Hematopoietic multipotent progenitor cell (in vitro differentiated cells): ENCODE data around the gene NAA60. TPM values are rescaled to one million over a fixed set of nuclear protein-coding genes. Genes with fewer than 3 reads are reported as not detected.
"Not testable (repeated sequence)": the region's sequence is repeated elsewhere in the genome, so short reads cannot be mapped to it uniquely, and the experiment has no call there.

Experiments used
- DNase-seq, 3 donors: peaks; one replicate each; pipeline ENCODE4 v3.0.0-alpha.2; 2011 to 2015; ENCODE audit warnings: low read depth in 2 of 3, low spot score in 2 of 3
- total RNA-seq: library from RNA; depleted of rRNA; stranded (reverse); fragments of >200 nt; gene quantifications from one replicate; pipeline ENCODE4 v1.2.3, GENCODE V29; 2012

NAA60 gene
- total RNA-seq, 1 donor, result 23.7 TPM

DNA sequence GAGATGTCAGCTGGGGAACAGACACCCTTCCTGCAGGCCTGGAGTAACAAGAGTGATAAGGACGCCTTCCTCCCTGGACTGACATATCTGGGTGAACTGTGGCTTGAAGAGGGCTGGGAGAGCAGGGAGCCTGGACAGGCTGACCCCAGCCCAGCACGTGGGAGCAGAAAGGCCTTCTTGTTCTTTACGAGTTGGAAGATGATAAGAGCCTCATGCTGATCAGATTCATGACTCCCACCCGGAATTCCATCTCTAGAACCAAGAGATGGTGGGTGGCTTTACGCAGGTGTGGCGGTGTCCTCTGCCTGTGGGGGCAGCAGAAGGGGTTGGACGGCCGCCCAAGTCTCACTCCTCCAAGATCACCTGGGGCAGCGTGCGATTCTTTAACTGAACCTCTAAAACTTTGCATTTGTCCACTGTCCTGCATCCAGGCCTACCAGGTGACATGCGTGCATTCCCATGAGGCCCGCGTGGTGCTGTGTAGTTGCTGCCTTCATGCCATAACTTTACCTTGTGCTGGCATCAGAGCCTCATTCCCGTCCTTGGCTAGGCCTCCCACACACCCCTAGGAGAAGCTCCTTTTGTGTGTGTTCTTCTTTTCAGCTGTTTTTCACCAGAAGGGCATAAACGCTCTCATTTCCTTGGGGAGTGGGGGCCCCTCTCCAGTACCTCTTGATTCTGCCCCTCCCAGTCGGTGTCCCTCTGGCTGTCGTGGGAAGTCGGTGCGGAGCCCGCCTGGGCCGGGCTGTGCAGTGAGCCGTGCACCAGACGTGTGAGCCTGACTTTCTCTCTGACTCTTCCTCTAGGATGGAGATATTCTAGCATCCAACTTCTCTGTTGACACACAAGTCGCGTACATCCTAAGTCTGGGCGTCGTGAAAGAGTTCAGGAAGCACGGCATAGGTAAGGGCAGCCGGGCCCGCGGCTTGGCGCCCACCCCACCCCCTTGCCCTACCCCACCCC, 38.5 kb downstream of the NAA60 start:
- DNase-seq, result no peak

DNA sequence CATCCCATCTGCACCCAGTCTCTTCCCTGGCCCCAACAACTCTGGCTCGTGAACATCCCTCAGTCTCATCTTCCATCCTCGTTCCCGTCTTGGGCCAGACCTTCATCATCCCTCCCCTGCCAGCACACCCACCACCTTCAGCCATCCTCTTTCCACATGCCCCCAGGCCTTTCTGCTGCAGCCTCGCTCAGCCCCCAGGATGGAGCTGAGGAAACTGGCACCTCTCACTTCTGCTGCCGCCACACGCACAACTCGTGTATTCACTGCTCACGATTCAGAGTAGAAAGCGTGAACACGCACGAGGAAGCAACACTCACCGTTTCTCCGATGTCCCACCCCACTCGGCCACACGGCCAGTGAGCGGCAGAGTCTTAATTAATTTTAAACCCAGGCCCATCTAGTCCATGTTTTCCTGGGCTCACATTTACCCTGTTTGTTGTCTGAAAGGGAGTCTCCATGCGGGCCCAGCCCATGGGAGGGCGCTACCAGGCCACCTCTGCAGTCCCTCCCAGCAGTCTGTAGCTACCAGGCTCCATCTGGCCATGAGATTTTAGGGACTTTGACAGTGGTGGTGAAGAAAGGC, 39.3 kb downstream of the NAA60 start:
- no peak for DNase-seq

DNA sequence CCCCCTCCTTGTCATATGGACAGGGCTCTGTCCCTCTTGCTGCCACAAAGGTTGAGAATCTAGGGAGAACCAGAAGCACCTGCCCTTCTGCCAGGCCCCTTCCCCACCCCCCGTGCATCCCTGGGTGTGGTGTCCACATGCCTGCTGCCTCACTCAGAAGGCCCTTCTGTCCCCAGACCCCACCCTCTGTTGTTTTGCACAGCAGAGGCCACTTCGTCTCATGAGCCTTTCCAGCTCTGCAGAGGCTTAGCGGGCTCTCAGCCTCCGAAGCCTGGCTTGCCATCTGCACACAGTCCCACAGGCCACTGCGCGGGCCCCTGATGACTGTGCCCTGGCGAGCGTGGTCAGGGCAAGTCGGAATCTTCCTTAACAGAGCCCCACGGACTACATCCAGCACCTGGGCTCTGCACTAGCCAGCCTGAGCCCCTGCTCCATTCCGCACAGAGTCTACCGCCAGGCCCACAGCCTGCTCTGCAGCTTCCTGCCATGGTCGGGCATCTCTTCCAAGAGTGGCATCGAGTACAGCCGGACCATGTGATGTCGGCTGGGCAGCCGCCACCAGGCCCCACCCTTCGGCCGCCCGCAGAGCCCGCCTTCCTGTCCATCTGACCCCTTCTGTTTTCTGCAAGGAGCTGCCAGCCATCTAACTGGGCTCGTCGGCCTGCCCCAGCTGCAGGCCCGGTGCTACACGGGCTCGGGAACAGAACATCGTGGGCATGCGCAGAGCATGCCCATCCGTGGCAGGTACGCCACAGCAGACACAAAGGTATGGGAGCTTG, 41.0 kb downstream of the NAA60 start:
- no peak for DNase-seq

DNA sequence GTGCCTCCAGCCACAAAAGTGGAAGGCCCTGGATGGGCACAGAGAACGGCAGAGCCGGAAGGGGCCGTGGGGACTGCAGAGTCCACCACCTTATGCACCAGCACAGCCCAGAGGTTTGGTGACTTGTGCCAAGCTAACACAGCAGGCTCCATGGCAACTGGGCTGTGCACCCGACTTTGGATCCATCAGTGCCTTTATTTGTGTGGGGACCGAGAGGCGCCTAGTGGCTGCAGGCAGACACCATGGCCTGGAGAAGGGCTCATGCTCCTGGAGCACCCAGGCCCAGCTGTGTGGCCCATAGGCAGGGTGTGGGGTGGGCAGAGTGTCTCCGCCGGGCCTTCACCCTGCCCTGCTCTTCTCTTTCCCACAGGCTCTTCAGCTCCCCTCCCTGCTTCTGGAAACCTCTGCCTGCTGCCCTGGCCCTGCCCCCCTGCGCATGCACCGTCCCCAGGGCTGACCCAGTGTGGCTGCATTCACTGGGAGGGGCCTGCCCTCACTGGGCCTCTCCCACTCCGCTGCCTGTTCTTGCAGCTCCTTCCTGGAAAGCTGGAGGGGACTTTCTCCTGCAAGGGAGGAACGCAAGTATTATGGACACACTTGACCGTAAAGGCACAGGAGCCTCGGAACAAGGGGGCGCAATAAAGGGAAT, 41.7 kb downstream of the NAA60 start:
- no peak for DNase-seq

DNA sequence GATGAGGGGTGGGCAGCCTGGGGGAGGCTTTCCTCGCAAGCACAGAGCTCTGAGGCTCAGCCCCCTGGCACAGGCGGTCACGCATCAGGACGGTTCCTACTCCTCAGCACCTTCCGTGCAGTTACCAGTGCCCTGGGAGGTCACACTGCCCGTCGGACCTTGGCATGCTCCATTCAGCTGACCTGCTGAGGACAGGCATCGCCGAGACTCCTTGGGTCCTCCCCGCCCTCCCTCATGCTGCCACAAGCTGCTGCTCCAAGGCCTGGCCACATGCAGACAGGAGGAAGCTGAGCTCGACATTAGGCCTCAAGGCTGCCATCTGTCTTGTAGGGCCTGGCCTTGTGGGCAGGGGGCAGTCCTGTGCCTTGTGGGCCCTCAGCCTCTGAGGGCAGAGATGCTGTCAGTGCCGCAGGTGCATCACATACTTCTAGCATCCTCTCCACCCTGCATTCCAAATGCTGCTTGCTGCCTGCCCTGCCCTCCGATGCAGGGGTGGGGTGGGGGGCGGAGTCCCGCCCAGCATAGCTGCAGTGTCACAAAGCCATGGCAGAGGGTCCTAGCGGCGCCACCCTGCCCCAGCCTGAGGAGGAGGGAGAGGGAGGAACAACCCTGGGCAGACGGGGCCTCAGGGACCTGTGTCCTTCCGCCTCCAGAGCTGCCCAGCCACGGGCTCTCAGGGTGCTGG, 42.5 kb downstream of the NAA60 start:
- no peak for DNase-seq

DNA sequence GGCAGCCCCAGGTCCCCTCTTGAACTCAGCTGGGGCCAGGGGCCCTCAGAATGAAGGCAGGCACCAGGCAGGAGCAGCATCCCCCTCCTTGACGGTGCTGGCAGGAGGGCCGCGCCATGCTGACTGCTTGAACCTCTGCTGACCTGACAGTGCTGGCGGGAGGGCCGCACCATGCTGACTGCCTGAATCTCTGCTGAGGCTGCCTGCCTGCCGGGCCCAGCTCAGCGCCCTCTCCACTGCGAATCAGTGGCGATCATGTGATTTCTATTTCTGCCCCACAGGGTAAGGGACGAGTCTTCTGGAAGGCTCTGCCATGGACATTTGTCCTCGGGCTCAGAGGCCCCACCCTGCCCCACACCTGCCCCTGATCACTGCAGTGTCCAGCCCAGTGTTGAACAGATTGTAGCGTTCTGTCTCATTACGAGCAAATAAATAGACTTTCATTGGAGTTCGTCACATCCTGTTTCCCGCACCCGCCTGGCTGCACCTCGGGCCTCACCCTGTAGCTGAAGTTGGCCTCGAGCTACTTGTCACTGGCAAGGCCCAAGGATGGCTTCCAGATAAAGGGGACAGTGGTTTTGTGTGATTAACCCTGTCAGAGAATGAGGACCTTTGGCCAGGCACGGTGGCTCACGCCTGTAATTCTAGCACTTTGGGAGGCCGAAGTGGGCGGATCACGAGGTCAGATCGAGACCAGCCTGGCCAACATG, 43.2 kb downstream of the NAA60 start:
- no peak for DNase-seq

DNA sequence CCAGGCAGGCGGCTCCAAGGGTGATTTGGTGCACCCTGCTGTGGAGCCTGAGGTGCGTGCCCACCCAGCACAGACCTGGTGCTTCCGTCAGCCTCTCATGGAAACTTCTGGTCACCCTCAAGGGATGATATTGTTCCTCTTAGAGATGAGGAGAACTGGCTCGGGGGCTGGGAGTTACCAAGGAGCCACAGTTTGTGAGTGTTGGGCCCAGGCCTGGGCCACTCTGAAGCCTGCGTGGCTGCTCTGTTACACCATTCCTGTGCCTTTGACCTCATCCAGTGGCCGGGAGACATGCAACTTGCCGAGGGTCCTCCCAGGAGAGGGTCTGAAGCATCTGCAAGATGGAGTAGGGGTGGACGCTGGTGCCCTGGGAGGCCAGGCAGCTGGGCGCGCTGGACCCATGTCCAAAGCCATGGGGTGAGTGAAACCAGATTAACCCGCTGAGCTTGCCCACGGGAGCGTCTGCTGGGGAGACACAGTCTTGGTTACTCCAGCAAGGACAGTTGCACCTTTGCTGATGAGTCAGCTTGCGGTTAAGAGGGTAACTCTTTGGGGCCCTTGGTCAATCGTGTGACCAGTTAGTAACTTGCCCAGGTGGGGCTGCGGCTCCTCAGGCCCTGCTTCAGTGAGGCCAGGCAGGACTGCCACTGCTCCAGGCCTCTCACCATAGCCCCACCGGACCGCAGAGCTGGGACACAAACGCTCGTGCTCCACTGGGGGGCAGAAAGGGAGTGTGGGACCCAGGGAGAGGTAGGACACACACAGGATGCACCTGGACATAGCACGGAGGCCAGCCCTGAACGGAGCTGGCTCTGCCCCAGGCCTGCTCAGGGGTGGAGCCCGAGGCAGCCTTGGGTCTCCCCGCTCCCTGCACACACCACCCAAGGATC, 44.3 kb downstream of the NAA60 start:
- peak in 1 of 3 donors; percentile 25 for DNase-seq

DNA sequence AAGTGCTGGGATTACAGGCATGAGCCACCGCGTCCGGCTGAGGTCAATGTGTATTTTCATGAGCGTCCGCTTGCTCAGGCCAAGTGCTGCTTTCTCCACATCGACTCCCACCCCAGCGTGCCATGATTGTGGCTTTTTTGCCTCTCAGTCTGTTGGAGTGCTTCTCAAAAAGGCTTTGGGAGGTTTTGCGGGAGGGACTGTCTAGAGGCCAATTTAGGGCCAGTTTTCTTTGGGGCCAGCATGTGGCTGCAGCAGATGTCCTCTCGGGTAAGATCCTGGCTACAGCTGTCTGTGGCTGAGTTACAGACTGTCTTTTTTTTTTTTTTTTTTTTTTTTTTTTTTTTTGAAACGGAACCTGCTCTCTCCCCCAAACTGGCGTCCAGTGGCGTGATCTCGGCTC, 45.3 kb downstream of the NAA60 start:
- DNase-seq, result no peak

DNA sequence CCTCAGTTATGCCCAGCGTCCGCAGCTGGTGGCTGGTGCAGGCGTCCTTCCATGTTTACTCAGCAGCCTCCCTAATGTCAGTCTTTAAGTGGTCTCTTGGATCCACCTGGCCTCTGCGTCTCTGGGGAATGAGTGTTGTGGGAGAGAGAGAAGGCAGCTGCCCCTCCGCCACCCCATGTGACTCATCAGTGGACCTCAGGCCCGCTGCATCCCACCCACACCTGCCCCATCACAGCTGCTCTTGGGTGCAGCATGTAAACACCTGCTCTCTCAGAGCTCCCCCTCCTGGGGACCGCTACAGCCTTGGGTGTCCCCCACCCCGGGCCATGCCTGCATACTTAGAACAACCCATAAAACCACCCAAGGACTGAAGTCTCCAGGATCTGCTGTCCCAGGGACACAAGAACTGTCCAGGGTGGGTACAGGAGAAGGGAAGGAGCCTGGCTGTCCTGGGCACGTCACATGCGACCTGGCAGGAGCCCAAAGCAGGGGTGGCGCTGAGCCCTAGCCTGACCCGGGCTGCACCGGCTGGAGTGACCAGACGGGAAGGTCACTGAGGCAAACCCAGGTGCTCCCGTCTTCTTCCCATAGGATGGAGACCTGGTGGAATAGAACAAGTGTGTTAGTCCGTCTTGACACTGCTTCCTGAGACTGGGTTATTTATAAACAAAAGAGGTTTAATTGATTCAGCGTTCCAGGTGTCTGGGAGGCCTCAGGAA, 47.6 kb downstream of the NAA60 start:
- no peak for DNase-seq

DNA sequence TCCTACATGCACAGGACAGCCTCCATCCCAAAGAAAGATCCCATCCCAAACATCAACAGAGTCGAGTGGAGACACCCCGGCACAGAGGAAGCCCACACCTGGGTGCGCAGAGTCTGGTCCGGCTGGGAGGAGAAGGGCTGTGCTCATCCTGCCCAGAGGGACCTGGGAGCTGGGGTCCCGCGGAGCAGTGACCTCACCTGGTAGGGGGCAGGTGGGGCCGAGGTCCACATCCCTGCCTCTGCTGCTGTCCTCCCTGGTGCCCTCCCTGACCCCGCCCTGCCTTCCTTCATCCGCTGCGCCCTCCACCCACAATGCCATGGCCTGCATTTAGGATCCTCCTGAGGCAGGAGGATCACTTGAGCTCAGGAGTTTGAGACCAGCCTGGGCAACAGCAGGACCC, 48.9 kb downstream of the NAA60 start:
- DNase-seq, result no peak

DNA sequence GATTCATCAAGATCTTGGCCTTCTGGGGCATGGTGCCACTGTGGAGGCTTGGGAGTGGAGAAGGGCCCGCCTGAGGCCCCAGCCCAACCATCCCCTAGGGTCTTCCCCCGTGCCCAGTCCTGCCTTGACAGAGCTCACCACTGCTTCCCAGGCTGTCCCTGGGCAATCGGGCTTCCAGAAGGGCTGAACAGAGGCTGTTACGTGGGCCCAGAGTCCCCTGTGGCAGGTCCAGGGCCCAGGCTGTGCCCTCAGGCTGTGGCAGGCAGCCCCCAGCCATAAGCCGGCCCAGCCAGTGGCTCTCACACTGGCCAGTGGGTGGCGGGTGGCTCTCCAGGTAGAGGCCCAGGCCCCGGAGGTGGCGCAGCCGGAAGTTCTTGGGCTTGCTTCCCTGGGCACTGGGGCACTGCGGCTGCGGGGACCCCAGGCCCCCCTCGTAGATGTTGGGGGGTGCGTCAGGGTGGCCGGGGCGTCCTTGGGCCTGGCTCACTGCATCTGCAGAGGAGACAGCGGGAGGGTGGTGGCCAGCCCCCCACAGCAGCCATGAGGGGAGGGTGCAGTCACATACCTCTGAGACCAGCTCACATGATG, 51.0 kb downstream of the NAA60 start:
- DNase-seq, result no peak

DNA sequence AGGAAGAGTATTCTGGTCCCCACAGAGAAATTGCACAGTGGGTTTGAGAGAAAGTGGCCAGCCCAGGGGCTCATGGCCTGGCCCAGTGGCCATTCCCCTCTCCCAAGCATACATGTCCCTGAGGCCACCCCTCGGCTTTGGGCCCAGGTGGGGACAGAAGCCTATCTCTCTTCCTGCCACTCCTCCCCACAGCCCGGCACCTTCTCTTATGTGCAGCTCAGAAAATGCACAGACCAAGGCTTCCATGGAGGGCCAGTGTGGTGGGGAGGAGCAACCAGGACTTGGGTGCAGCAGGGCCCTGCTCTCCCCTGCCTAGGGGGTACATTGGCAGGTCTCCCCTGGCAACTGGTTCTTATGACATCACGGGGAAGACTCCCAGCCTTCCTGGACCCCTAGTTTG, 51.7 kb downstream of the NAA60 start, which contains the start of gene C16orf90:
TSS of gene C16orf90 (minus strand) at position 314 of the 400 bp plus-strand sequence. CDS start at position 246, 68 bp downstream.
- no peak for DNase-seq

DNA sequence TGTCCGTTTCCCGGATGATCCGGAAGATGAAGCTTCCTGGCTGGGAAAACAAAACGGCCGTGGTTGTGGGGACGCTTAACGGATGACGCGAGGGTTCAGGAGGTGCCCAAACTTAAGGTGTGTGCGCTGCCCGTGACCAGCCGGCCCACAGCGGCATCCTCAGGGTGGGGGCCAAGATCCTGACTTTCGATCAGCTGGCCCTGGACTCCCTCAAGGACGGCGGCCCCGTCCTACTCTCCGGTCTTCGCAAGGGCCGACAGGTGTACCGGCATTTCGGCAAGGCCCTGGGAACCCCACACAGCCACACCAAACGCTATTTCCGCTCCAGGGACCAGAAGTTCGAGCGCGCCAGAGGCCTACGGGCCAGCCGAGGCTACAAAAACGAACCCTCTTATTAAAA, 52.9 kb downstream of the NAA60 start:
- DNase-seq, result no peak

DNA sequence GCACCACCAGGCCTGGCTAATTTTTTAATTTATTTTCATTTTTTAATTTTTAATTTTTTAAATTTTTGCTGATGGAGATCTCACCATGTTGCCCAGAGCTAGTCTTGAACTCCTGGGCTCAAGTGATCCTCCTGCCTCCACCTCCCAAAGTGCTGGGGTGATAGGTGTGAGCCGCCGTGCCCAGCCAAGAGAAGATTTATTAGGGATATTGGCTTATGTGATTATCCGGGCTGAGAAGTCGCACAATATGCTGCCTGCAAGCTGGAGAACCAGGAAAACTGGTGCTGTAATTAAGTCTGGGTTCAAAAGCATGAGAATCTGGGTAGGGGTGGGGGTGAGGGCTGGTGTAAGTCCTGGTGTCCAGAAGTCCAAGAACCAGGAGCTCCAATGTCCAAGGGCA, 54.3 kb downstream of the NAA60 start:
- DNase-seq, result no peak

DNA sequence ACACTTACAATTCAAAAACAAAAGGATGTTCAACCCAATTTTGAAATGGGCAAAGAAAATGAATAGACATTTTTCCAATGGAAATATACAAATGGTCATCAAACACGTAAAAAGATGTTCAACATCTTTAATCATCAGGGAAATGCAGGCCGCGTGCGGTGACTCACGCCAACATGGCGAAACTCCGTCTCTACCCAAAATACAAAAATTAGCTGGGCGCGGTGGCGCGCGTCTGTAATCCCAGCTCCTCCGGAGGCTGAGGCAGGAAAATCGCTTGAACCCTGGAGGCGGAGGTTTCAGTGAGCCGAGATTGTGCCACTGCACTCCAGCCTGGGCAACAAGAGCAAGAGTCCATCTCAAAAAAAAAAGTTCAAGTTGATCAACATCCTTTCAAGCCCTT, 55.5 kb downstream of the NAA60 start:
- DNase-seq, result no peak

DNA sequence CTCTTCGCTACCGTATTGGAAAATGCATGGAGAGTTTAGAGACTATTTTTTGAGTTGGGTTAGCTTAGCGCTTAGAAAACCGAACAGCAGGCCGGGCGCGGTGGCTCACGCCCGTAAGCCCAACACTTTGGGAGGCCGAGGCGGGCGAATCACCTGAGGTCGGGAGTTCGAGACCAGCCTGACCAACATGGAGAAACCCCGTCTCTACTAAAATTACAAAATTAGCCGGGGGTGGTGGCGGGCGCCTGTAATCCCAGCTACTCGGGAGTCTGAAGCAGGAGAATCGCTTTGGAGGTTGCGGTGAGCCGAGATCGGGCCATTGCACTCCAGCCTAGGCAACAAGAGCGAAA, 57.9 kb downstream of the NAA60 start:
- not testable (repeated sequence) for DNase-seq

DNA sequence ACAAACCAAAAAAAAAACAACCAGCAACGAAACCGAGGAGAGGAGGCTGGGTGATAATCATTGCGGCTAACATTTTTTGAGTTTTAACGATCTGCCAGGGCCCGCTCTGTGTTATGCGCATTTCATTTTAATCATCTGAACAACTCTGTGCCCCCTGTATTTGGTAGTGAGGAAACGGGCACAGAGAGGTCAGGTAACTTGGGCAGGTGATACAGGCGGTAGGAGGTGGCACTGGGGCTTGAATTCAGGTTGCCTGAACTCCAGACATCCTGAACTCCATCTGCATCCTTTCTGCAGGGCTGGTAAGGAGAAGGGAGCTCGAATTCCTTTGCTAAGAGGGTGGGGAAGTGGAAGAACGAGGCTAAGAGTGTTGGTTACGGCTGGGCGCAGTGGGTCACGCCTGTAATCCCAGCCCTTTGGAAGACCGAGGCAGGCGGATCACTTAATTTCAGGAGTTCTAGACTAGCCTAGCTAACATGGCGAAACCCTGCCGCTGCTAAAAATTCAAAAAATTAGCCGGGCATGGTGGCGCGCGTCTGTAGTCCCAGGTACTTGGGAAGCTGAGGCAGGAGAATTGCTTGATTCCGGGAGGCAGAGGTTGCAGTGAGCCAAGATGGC, 58.4 kb downstream of the NAA60 start:
- DNase-seq, result no peak
